ENCODE results near the gene RCL1. TPM values are rescaled to one million over a fixed set of nuclear protein-coding genes. Genes with fewer than 3 reads are reported as not detected.

RCL1 gene
- total RNA-seq, 1 experiment from 2014 or later: 34.4 TPM

DNA sequence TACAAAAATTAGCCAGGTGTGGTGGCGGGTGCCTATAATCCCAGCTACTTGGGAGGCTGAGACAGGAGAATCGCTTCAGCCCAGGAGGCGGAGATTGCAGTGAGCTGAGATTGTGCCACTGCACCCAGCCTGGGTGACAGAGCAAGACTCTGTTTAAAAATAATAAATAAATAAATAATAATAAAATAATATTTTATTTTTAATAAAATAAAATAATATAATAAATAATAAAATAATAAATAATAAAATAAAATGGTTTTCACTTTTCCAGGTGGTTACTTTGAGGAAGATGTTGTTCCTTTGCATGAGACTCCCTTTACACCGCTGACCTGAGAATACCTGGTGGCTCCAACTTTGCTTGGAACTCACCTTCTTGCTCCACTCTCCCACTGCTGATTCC, 82.8 kb downstream of the RCL1 start:
- Histone ChIP-seq H3K27ac (ENCODE audit: insufficient read length, low read depth, low read length) (no peak overlapping the region), H3K14ac (ENCODE audit: insufficient read depth, low read length) (no peak overlapping the region), H3K4me1 (ENCODE audit: insufficient read depth, low read length) (no peaks in the 10 kb centered on the region), H2AK5ac (ENCODE audit: insufficient read length, low read length) (no peak overlapping the region), H4K5ac (ENCODE audit: insufficient read length, low read depth, low read length) (no peak overlapping the region), H2BK20ac (ENCODE audit: low read depth, low read length, poor library complexity, severe bottlenecking) (no peak overlapping the region), H3K4me2 (ENCODE audit: insufficient read depth, insufficient read length, low read length) (no peak overlapping the region), H3K79me1 (ENCODE audit: insufficient read depth, low read depth, low read length, poor library complexity, severe bottlenecking) (no peaks in the 10 kb centered on the region), H4K8ac (replicated peaks; ENCODE audit: insufficient read length, low read depth, low read length) (no peak overlapping the region), H3K9me3 (ENCODE audit: control insufficient read depth, low read depth, low read length) (no peaks in the 10 kb centered on the region), H3K9ac (ENCODE audit: extremely low read depth, insufficient read length, low read length) (no peak overlapping the region), H2AFZ (ENCODE audit: low read length) (no peak overlapping the region), H2BK15ac (ENCODE audit: low read depth, low read length) (no peak overlapping the region), H2BK5ac (ENCODE audit: insufficient read length, low read length) (no peak overlapping the region), H3T11ph (ENCODE audit: low read length) (no peak overlapping the region), H3K56ac (ENCODE audit: insufficient read length, low read depth, low read length) (no peak overlapping the region), H3K79me2 (ENCODE audit: insufficient read depth, low read length) (no peaks in the 10 kb centered on the region), H2BK12ac (ENCODE audit: insufficient read length, low read depth, low read length) (no peak overlapping the region), H3K23ac (ENCODE audit: insufficient read length, low read depth, low read length) (no peak overlapping the region), H3K18ac (ENCODE audit: insufficient read length, low read depth, low read length) (no peak overlapping the region), H3K27me3 (ENCODE audit: insufficient read depth, low read length) (no peaks in the 10 kb centered on the region), H3K4ac (ENCODE audit: low read depth, low read length) (no peak overlapping the region), H4K91ac (ENCODE audit: insufficient read length, low read depth, low read length) (no peak overlapping the region), H3K23me2 (ENCODE audit: insufficient read length, low read depth, low read length, poor library complexity, severe bottlenecking) (no peaks in the 10 kb centered on the region), H4K20me1 (ENCODE audit: control insufficient read depth, insufficient read depth, insufficient read length) (no peaks in the 10 kb centered on the region), H2BK120ac (ENCODE audit: low read depth, low read length, poor library complexity, severe bottlenecking) (no peak overlapping the region)
- no peak overlapping the region for H3K27ac Mint-ChIP-seq
- no peaks in the 10 kb centered on the region for H3K4me1 Mint-ChIP-seq
- H3K9me3 Mint-ChIP-seq: no peaks in the 10 kb centered on the region; a peak in 1 of 5 replicates
- no peaks in the 10 kb centered on the region for H3K27me3 Mint-ChIP-seq (ENCODE audit: low read depth)
- DNase-seq: no peak
- WGBS (ENCODE audit: extremely low coverage, insufficient read length, low lambda C conversion rate): no CpG with 5 or more reads among the region's 4 CpGs
- TF ChIP-seq, protein P1, sequence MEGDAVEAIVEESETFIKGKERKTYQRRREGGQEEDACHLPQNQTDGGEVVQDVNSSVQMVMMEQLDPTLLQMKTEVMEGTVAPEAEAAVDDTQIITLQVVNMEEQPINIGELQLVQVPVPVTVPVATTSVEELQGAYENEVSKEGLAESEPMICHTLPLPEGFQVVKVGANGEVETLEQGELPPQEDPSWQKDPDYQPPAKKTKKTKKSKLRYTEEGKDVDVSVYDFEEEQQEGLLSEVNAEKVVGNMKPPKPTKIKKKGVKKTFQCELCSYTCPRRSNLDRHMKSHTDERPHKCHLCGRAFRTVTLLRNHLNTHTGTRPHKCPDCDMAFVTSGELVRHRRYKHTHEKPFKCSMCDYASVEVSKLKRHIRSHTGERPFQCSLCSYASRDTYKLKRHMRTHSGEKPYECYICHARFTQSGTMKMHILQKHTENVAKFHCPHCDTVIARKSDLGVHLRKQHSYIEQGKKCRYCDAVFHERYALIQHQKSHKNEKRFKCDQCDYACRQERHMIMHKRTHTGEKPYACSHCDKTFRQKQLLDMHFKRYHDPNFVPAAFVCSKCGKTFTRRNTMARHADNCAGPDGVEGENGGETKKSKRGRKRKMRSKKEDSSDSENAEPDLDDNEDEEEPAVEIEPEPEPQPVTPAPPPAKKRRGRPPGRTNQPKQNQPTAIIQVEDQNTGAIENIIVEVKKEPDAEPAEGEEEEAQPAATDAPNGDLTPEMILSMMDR (conservative IDR thresholded peaks at IDR 0.05): no peak
- no peak overlapping the region for H3K4me3 Mint-ChIP-seq
- H3K36me3 Mint-ChIP-seq (ENCODE audit: insufficient read depth in 1 of 3, low read depth in 3 of 3): peaks cover 0 to 4% (median 0%) of the 10 kb centered on the region in 3 experiments; a peak in 2 of 7 replicates
